HG03025 (cell line): ENCODE data around the gene TPM3.
A peak's percentile ranks its signal among the peaks of the same experiment; 100 is the strongest.
"Not testable (repeated sequence)": the region's sequence is repeated elsewhere in the genome, so short reads cannot be mapped to it uniquely, and the experiment has no call there.

Experiments
- ATAC-seq: cut with Tn5 transposase; IDR thresholded peaks from one replicate; pipeline ENCODE4 v1.9.1; 2021; ENCODE audit warnings: mild to moderate bottlenecking, moderate library complexity; ENCODE audit not compliant: unreplicated experiment, low FRiP score

The TPM3 gene

GRCh38 chr1:154191990-154192461, at the start of gene TPM3:
TPM3 (minus strand) TSS chr1:154192100; CDS start chr1:154192018, 82 bp downstream.
- ATAC-seq, result no peak

GRCh38 chr1:154240294-154240833, 48.5 kb upstream of the TPM3 start:
- no peak for ATAC-seq

- ATAC-seq, result no peak
These were observed 47.6 kb upstream of the TPM3 start for GRCh38 chr1:154239491-154239890.

- ATAC-seq, result no peak
These were observed 46.1 kb upstream of the TPM3 start for GRCh38 chr1:154237880-154238506.

- ATAC-seq, result no peak
These were observed 45.5 kb upstream of the TPM3 start for GRCh38 chr1:154237435-154237834.

GRCh38 chr1:154236855-154237254, 45.0 kb upstream of the TPM3 start:
- no peak for ATAC-seq

GRCh38 chr1:154233127-154233526, 41.2 kb upstream of the TPM3 start:
- ATAC-seq, result not testable (repeated sequence)

GRCh38 chr1:154231112-154231511, 39.2 kb upstream of the TPM3 start:
- not testable (repeated sequence) for ATAC-seq

GRCh38 chr1:154225370-154225769, 33.5 kb upstream of the TPM3 start:
- ATAC-seq, result no peak

- no peak for ATAC-seq
These were observed 31.7 kb upstream of the TPM3 start for GRCh38 chr1:154223621-154224020.

- ATAC-seq, result no peak
These were observed 31.0 kb upstream of the TPM3 start for GRCh38 chr1:154222918-154223317.

GRCh38 chr1:154222518-154222917, 30.6 kb upstream of the TPM3 start:
- ATAC-seq, result no peak

GRCh38 chr1:154221278-154222001, 29.5 kb upstream of the TPM3 start:
- ATAC-seq, result peak; percentile 35

GRCh38 chr1:154220970-154221277, 29.0 kb upstream of the TPM3 start:
- ATAC-seq, result no peak

GRCh38 chr1:154220071-154220969, 28.4 kb upstream of the TPM3 start, which contains the start of gene UBAP2L:
UBAP2L (plus strand) TSS chr1:154220955; CDS start chr1:154225124, 4,169 bp downstream.
- ATAC-seq, result peak; percentile 85

- no peak for ATAC-seq
These were observed 27.6 kb upstream of the TPM3 start for GRCh38 chr1:154219541-154219940.

- no peak for ATAC-seq
These were observed 26.6 kb upstream of the TPM3 start for GRCh38 chr1:154218545-154218944.

- ATAC-seq, result no peak
These were observed 21.4 kb upstream of the TPM3 start for GRCh38 chr1:154213274-154213673.

GRCh38 chr1:154212083-154212482, 20.2 kb upstream of the TPM3 start:
- no peak for ATAC-seq

- ATAC-seq, result no peak
These were observed 16.9 kb upstream of the TPM3 start for GRCh38 chr1:154208677-154209388.
